ENCODE data around the gene XCL2.

DNA sequence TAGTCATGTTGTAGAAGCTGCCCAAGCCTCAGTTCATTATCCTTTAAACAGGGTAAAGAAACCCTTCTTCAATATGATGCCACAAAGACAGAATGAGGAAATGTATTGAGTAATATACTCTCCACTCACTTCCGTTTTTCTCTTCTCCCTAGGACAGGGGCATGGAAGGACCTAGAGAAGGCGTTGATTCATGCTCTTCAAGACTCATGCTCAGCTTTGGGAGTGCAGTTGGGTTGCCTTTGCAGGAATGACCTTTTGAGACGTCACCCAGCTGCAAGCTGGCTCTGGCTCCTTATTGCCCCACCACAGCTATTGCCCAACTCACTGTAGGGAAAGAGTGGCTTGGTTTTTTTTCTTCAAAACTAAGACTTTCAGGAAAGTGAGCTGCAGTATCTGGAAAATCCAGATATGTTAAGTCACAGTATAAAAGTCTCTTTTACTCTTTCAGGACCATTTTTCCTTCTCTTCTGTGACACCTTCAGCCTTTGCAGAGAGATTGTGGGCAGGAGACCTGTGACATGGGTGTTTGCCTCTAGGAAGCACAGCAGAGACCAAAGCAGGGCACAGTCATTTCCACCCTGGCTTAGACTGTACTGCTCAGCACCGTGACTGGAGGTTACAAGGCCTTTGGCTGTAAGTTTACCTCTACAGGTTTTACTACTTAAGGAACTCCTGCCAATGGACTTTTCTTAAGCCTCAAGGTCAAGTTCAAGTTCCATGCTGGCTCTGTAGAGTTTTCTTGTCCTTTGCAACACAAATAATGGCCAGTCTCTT is 39.5 kb downstream of the XCL2 start:
- TF ChIP-seq CTCF (IDR thresholded peaks at IDR 0.05) (no peak), EZH2 (IDR thresholded peaks at IDR 0.05) (no peak), EZH2phosphoT487 (IDR thresholded peaks at IDR 0.05) (no peak)

Measured in neural progenitor cell (in vitro differentiated cells).